Measurements from ENCODE around the gene ELSPBP1.
"Not testable (repeated sequence)": the region's sequence is repeated elsewhere in the genome, so short reads cannot be mapped to it uniquely, and the experiment has no call there.

ELSPBP1 gene

DNA sequence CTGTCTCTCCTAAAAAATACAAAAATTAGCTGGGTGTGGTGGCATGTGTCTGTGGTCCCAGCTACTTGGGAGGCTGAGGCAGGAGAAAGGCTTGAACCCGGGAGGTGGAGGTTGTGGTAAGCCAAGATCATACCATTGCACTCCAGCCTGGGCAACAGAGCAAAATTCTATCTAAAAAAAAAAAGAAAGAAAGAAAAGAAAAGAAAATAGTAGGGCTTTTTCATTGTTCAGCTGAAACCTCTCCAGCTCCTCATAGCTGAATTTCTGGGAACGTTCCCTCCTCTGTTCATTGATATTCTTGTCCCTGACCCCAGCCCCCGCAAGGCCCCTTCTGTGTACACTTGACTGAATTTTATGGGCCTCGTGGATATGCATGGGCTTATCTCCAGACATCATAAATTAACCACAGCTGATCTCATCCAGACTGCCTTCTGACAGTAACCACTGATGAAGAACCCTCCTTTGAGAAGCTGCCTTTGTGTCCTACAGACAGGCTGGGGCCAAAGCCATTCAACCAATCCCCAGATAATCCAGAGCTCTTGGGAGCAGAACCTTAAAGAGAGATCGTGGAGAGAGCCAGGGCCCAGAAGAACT is at the start of gene ELSPBP1:
TSS of gene ELSPBP1 (plus strand) at position 424 of the 594 bp plus-strand sequence. CDS start 14,036 bp downstream, outside the sequence.
- DNase-seq (ENCODE audit: low read depth) = no peak

DNA sequence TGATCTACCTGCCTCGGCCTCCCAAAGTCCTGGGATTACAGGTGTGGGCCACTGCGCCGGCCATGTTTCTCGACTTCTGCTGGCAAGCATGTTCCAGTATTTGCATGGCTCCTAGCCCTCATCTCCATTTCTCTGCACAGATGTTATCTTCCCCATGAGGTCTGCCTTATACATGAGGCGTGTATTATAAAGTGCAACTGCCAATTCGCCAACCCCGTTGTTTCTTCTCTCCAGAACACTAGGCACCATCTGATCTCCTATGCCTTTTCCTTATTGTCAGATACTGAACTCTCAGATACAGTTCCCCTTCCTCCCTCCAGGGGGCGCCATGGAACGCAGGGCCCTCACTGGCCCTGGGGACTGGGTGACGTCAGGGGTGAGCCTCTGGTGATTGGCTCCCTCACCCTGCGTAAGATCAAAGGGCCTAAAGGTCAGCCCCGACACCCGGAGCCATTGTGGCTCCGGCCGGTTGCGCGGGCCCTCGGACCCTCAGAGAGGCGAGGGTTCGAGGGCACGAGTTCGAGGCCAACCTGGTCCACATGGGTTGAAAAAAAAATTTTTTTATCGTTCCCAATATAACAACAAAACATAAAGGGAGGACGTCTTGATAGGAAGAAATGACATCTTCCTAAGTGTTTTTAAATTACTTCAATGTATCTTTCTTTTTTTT is 44.4 kb upstream of the ELSPBP1 start:
- not testable (repeated sequence) for H3K4me3 ChIP-seq (ENCODE audit: low read depth, low read length); DNase-seq (ENCODE audit: low read depth)

More for the DNA sequence above, at the start of gene ELSPBP1:
- H3K4me3 ChIP-seq (ENCODE audit: low read depth, low read length) = no peak within 1 kb of the TSS

DNA sequence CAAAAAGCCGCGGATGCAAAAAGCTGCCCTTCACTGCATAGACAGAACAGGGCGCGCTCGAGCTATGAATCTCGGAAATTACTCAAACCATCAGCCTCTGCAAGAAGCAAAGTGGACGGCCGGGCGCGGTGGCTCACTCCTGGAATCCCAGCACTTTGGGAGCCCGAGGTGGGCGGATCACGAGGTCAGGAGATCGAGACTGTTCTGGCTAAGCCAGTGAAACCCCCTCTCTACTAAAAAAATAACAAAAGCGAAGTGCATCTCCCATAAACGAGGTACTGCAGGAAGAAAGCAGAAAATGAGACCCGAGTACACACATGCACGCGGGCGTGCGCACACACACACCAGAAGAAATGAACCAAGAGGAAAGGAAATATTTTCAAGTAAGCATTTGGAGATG is 42.3 kb upstream of the ELSPBP1 start:
- not testable (repeated sequence) for DNase-seq (ENCODE audit: low read depth)

DNA sequence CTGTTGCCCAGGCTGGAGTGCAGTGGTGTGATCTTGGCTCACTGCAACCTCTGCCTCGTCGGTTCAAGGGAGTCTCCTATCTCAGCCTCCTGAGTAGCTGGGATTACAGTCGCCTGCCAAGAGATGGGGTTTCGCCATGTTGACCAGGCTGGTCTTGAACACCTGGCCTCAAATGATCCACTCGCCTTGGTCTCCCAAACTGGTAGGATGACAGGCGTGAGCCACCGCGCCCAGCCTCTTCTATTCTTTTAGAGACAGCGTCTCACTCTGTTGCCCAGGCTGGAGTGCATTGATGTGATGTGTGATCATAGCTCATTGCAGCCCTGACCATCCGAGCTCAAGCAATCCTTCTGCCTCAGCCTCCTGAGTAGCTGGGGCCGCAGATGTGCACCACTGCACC is 38.5 kb upstream of the ELSPBP1 start:
- not testable (repeated sequence) for DNase-seq (ENCODE audit: low read depth); H3K4me3 ChIP-seq (ENCODE audit: low read depth, low read length)

More for the DNA sequence above, 42.3 kb upstream of the ELSPBP1 start:
- not testable (repeated sequence) for H3K4me3 ChIP-seq (ENCODE audit: low read depth, low read length)

DNA sequence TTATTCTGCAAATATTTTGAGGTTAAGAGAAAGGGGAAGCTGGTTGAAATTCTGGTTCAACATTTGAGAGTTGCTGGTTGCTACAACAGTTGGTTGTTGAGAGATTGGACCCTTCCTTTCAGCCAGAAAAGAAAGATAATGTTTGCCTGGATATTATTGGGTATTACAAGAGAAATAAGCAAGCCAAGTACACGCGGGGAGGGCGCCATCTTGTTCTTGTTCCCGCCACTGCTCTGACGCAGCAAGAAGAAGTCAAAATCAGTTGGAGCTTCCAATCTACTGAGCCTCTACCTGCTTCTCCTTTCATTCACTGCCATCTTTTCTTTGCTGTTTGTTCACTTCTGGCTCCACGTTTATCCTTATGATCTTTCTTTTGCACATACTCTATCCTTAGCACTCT is 20.9 kb upstream of the ELSPBP1 start:
- DNase-seq (ENCODE audit: low read depth) = no peak
- H3K4me3 ChIP-seq (ENCODE audit: low read depth, low read length) = no peak overlapping the region

DNA sequence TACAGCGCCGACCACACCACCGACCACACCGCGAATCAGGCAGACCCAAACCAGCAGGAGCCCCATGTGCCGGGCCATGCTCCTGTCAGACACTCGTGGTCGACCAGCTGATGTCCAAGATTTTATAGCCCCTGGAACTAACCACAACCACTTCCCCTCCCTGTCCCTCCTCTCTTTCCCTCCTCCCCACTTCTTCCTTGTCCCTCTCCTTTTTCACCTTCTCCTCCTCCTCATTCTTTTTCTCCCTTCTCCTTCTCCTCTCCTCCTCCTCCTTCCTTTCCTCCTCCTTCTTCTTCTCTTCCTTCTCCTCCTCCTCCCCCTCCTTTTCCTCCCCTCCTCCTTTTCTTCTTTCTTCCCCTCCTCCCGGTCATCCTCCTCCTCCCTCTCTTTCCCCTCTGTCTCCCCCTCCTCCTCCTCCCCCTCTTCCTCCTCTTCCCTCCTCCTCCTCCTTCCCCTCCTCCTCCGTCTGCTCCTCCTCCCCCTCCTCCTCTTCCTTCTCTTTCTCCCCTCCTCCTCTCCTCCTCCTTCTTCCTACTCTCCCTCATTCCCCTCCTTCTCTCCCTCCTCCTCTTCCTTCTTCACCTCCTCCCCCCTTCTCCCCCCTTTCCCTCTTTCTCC is 3.1 kb upstream of the ELSPBP1 start:
- no peak for DNase-seq (ENCODE audit: low read depth)
- H3K4me3 ChIP-seq (ENCODE audit: low read depth, low read length) = no peak overlapping the region

DNA sequence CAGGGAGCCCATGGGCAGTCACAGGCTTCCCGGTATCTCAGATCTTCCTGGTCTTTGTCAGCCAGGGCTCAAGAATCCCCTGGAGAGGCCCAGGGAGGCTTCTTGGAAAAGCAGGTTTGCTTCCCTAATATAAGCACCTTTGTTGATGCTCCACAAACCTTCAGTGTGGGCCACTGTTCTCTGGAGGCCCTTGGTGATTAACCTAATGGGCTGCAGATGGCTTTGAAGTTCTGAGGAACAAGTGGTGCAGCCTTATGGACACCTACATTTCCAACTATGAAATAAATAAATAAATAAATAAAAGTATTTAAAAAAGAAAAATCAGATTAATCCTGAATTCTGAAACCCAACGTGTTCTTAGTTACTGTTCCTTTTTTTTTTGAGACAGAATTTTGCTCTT is 2.4 kb upstream of the ELSPBP1 start, which contains the start of gene BSPH1:
TSS of gene BSPH1 (minus strand) at position 101 of the 400 bp plus-strand sequence. CDS start at position 12, 89 bp downstream.
- DNase-seq (ENCODE audit: low read depth) = no peak
- no peak within 1 kb of the TSS for H3K4me3 ChIP-seq (ENCODE audit: low read depth, low read length)

DNA sequence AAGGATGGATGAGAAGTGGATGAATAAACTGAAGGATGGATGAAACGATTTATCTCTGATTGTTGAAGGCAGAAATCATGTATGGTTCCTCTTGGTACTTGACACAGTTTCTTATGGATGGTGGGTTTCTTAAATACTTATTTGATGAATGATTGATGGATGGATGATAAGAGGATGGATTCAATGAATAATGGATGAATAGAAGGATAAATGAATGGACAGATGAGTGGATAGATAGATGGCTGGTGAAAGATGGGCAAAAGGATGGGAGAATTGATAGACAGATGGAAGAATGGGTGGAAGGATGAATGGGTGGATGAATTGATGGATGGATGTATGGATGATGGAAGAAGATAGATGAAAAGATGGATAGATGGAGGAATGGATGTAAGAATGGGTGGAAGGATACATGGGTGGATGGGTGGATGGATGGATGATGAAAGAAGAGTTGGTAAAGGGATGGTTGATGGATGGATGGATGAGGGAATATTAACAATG is 1.8 kb downstream of the ELSPBP1 start:
- no peak overlapping the region for H3K4me3 ChIP-seq (ENCODE audit: low read depth, low read length)
- no peak for DNase-seq (ENCODE audit: low read depth)

DNA sequence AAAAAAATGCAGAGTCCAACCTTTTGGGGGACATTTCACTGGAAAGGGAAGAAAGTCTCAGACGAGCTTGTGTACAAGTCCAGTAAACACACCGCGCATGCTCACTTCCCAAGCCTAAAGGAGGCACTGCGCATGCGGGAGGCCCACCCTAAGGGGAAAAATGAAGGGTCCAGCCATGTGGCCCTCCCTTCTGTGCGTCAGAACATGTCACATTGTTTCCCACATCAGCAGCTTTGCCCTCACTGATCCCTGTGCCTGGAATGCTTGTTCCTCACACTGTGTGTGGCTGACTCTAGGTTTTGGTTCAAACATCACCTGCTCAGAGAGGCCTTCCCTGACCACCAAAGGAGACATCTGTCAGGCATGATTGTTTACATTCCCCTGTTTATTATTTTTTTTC is 4.4 kb downstream of the ELSPBP1 start:
- no peak for DNase-seq (ENCODE audit: low read depth)
- no peak overlapping the region for H3K4me3 ChIP-seq (ENCODE audit: low read depth, low read length)

DNA sequence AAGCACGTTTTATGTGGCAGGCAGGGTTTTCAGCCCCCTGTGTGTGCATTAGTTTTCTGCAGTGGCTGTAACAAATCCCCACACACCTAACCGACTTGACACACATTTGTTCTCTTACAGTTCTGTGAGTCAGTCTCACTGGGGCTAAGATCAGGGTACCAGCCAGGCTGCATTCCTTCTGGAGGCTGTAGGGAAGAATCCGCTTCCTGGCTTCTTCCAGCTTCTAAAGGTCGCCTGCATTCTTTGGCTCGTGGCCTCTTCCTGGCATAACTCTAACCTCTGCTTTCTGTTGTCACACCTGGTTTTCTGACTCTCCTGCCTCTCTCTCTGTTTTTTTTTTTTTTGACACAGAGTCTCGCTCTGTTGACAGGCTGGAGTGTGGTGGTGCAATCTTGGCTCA is 6.4 kb downstream of the ELSPBP1 start:
- DNase-seq (ENCODE audit: low read depth) = no peak
- no peak overlapping the region for H3K4me3 ChIP-seq (ENCODE audit: low read depth, low read length)

DNA sequence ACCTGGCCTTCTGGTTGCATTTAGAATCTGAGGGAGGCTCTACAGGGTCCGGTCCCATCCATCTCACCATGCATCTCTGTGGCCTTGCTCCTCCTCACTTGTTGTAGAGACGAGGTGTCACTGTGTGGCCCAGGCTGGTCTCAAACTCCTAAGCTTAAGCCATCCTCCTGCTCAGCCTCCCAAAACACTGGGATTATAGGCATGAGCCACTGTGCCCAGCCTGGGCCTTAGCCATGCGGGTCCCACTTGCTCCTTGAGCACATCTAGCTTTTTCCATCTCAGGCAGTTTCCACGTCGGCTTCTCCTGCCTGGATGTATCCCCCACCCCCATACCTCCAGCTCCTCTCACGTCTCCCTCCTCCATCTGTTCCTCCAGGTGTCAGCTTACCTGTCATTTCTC is 9.8 kb downstream of the ELSPBP1 start:
- DNase-seq (ENCODE audit: low read depth) = no peak
- H3K4me3 ChIP-seq (ENCODE audit: low read depth, low read length) = no peak overlapping the region

DNA sequence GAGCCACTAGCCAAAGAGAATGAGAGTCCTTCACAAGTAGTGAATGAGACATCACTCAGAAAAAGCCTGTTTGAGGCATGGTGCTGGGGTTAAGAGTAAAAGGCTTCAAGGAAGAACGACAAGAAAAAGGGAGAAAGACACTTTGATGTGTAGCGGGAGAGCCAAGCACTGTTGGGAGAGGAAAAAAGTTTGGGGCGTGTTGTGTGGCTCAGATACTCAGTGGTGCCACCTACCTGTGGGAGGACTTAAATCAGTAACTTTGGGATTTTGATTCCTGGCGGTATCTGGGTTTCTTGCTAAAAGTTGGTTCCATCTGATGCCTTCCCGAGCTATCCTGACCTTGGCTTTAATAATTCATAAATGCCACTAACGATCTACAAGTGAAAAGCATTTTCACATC is 12.3 kb downstream of the ELSPBP1 start:
- H3K4me3 ChIP-seq (ENCODE audit: low read depth, low read length) = no peak overlapping the region
- DNase-seq (ENCODE audit: low read depth) = no peak

DNA sequence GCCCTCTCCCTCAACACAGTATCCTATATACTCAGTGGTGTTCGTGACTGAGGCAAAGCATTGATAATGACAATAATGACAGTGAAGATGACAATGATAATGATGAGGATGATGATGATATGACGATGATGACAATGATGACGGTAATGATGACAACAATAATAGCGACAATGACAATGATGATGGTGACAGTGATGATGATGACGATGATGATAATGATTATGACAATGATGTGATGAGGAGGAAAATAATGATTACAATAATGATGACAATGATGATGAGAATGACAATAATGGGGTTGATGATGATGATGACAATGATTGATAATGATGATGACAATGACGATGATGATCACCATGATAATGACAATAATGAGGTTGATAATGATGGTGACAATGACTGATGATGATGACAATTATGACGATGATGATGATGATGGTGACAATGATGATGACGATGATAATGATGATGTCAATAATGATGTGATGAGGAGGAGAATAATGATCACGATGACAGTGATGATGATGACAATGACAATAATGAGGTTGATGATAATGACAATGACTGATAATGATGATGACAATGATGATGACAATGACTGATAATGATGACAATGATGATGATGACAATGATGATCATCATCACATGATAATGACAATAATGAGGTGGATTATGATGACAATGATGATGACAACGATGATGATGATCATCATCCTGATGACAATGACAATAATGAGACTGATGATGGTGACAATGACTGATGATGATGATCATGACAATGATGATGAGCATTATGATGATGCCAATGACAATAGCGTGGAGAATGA is 16.7 kb downstream of the ELSPBP1 start:
- no peak overlapping the region for H3K4me3 ChIP-seq (ENCODE audit: low read depth, low read length)
- DNase-seq (ENCODE audit: low read depth) = no peak

DNA sequence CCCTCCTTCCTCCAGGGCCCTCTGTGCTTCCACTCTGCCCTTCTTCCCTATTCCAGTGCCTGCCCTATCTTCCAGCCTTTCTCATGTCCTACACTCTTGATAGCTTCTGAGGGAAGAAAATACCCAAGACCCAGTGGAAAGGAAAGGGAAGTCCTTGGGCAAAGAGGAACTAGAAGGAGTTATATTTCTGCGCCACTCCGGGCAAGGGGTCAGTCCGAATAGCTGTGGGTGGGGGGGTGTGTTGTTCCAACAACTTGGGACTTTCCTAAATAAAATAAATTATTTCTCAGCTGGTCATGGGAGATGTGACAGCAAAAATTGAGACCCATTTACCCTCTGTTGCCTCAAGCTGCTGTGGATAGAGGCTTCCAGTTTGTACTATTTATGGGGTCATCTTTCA is 26.3 kb downstream of the ELSPBP1 start:
- DNase-seq (ENCODE audit: low read depth) = no peak
- no peak overlapping the region for H3K4me3 ChIP-seq (ENCODE audit: low read depth, low read length)

DNA sequence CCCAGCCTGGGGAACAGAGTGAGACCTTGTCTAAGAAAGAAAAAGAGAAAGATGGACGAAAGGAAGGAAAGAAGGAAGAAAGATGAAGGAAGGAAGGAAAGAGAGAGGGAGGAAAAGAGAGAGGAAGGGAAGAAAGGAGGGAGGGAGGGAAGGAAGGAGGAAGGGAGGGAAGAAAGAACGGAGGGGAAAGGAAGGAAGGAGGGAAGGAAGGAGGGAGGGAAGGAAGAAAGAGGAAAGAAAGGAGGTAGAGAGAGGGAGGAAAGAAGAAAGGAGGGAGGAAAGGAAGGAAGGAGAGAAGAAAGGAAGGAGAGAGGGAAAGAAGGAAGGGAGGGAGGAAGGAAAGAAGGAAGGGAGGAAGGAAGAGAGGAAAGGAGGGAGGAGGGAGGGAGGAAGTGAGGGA is 28.6 kb downstream of the ELSPBP1 start:
- H3K4me3 ChIP-seq (ENCODE audit: low read depth, low read length) = no peak overlapping the region
- no peak for DNase-seq (ENCODE audit: low read depth)

DNA sequence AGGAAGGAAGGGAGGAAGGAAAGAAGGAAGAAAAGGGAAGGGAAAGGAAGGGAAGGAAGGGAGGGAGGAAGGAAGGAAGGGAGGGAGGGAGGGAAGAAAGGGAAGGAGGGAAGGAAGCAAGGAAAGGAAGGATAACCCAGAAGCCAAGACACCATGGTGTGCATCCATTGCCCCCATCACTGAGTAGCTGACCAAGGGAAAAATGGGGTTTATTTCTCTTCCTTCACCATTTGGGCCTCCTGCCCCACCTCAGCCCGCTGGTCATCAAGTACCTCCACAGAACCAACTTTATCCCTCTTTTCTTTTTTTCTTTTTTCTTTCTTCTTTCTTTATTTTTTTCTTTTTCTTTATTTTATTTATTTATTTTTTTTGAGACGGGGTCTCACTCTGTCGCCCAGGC is 29.1 kb downstream of the ELSPBP1 start:
- no peak overlapping the region for H3K4me3 ChIP-seq (ENCODE audit: low read depth, low read length)
- no peak for DNase-seq (ENCODE audit: low read depth)

DNA sequence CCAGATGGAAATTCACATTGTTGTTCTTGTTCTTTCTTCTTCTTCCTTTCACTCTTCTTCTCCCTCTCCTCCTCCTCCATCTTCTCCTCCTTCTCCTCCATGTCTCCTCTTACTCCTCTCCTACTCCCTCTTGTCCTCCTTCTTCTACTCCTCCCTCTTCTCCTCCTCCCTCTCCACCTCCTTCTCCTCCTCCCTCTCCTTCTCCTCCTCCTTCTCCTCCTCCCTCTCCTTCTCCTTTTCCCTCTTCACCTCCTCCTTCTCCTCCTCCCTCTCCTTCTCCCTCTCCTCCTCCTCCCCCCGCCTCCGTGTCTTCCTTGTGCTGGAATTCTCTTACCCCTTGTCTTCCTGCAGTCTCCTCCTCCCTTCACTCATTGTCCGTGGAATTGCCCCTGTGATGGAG is 31.0 kb downstream of the ELSPBP1 start:
- H3K4me3 ChIP-seq (ENCODE audit: low read depth, low read length) = no peak overlapping the region
- no peak for DNase-seq (ENCODE audit: low read depth)

DNA sequence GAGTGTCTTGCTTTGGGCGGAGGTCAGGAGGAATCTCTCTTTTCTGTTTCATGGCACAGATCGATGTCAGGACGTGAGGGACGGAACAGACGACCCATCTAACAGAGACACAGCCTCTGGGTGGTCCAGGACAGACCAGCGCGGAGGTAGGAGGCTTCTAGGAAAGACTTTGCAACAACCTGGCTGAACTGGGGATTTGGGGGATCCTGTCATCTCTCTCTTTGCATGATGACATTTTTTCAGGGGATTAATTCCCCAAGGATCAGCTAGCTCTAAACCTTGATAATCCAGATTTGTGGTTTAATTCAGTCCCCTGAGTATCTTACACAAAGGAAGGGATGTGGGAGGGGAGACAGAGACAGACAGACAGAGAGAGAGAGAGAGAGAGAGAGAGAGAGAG is 35.0 kb downstream of the ELSPBP1 start:
- no peak for DNase-seq (ENCODE audit: low read depth)
- no peak overlapping the region for H3K4me3 ChIP-seq (ENCODE audit: low read depth, low read length)

DNA sequence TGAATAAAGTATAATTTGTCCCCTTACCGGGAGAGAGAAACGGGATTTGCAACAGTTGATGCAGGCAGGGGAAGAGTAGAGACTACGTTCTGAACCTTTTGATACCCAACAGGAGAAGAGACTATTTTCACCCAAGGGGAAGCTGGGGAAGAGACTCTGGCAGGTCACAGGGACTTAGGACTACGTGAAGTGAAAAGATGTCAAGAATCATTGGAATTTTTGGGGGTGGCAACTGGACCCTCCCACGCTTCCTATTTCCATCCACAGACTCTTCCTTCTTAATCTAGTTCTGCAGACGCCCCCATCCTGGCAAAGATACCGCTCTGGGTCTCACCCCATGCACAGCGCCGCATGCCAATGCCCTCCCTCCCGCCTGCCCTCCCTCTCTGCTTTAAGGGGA is 35.6 kb downstream of the ELSPBP1 start:
- no peak for DNase-seq (ENCODE audit: low read depth)
- H3K4me3 ChIP-seq (ENCODE audit: low read depth, low read length) = no peak overlapping the region

DNA sequence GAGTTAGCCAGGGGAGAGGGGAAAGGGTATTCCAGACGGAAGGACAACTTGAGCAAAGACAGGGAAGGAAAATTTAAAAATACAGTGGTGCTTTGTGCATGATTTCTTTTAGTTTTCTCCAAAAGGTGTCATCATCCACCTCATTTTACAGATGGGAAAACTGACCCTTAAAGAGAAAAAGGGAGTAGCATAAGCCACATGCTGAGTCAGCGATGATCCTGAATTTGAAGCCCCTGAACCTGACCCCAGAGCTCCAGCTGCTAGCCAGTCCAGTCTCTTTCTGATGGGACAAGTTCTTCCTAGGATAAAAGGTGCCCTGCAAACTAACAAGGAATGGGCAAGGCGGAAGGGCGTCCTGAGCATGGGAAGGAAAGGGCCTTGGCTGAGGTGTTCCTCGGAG is 39.2 kb downstream of the ELSPBP1 start:
- DNase-seq (ENCODE audit: low read depth) = no peak
- H3K4me3 ChIP-seq (ENCODE audit: low read depth, low read length) = no peak overlapping the region
